GM23338 (cell line): ENCODE results near the gene ECM2. TPM values are rescaled to one million over a fixed set of nuclear protein-coding genes. Genes with fewer than 3 reads are reported as not detected.

ENCODE experiments used
- ATAC-seq: fragments of 200-7000 bp; cut with Tn5 transposase; 3 replicates; pipeline ENCODE4 v1.9.1; 2020
- DNase-seq: peaks from one replicate; pipeline ENCODE4 v3.0.0-alpha.2; 2015; ENCODE audit warnings: low spot score
- H2AFZ ChIP-seq: fragments of 200-600 bp; sonication (generic); 2 replicates; pipeline ENCODE4 v1.8.0; 2016; ENCODE audit warnings: antibody characterized with exemption, mild to moderate bottlenecking, moderate library complexity
- H3F3A ChIP-seq: fragments of 200-600 bp; sonication (generic); replicated peaks from 2 replicates; pipeline ENCODE4 v1.8.0; 2017; ENCODE audit warnings: antibody characterized with exemption, mixed run types, low read depth
- H3K27ac ChIP-seq: fragments of 200-600 bp; sonication (generic); 2 replicates; pipeline ENCODE4 v1.6.1; 2016; ENCODE audit warnings: low read depth
- H3K27me3 ChIP-seq: fragments of 200-600 bp; sonication (generic); 2 replicates; pipeline ENCODE4 v1.8.0; 2016; ENCODE audit warnings: mild to moderate bottlenecking, mixed run types, moderate library complexity; ENCODE audit not compliant: insufficient read depth
- H3K36me3 ChIP-seq: fragments of 200-600 bp; sonication (generic); 2 replicates; pipeline ENCODE4 v1.8.0; 2016; ENCODE audit warnings: mild to moderate bottlenecking; ENCODE audit not compliant: insufficient read depth
- H3K4me1 ChIP-seq: fragments of 200-600 bp; sonication (generic); 2 replicates; pipeline ENCODE4 v1.8.0; 2016; ENCODE audit warnings: mild to moderate bottlenecking, moderate library complexity; ENCODE audit not compliant: insufficient read depth
- H3K4me2 ChIP-seq: fragments of 200-600 bp; sonication (generic); 2 replicates; pipeline ENCODE4 v1.7.1; 2017; ENCODE audit warnings: mixed run types
- H3K4me3 ChIP-seq: fragments of 200-600 bp; sonication (generic); 2 replicates; pipeline ENCODE4 v1.6.1; 2016; ENCODE audit warnings: mixed run types
- H3K79me2 ChIP-seq: fragments of 200-600 bp; sonication (generic); replicated peaks from 2 replicates; pipeline ENCODE4 v1.8.0; 2017; ENCODE audit warnings: mild to moderate bottlenecking; ENCODE audit not compliant: insufficient read depth
- H3K9me2 ChIP-seq: fragments of 200-600 bp; sonication (generic); 2 replicates; pipeline ENCODE4 v1.8.0; 2017; ENCODE audit not compliant: insufficient read depth
- H4K20me1 ChIP-seq: fragments of 200-600 bp; sonication (generic); replicated peaks from 2 replicates; pipeline ENCODE4 v1.8.0; 2017; ENCODE audit warnings: mild to moderate bottlenecking; ENCODE audit not compliant: insufficient read depth
- H3K27ac Mint-ChIP-seq: 2 replicates; pipeline ENCODE4 v1.8.0; 2020; ENCODE audit warnings: inconsistent platforms, mild to moderate bottlenecking, moderate library complexity, mixed read lengths
- H3K27me3 Mint-ChIP-seq: 3 replicates; pipeline ENCODE4 v1.8.0; 2022; ENCODE audit warnings: low read depth, mild to moderate bottlenecking, moderate library complexity, mixed read lengths, inconsistent platforms; ENCODE audit not compliant: insufficient read depth, poor library complexity
- H3K36me3 Mint-ChIP-seq: 3 replicates; pipeline ENCODE4 v1.8.0; 2021; ENCODE audit warnings: low read depth, mild to moderate bottlenecking, inconsistent platforms, moderate library complexity, mixed read lengths
- H3K4me1 Mint-ChIP-seq: 3 replicates; pipeline ENCODE4 v1.8.0; 2020; ENCODE audit warnings: mild to moderate bottlenecking, inconsistent platforms, mixed read lengths
- H3K4me3 Mint-ChIP-seq: 3 replicates; pipeline ENCODE4 v1.8.0; 2021; ENCODE audit warnings: moderate library complexity, mild to moderate bottlenecking, inconsistent platforms, mixed read lengths
- H3K9me3 Mint-ChIP-seq: 3 replicates; pipeline ENCODE4 v1.8.0; 2020; ENCODE audit warnings: moderate library complexity, mild to moderate bottlenecking, inconsistent platforms, mixed read lengths
- CTCF ChIP-seq, 2 experiments: fragments of 200-600 bp in 1 of 2; sonication (generic) in 1 of 2; conservative IDR thresholded peaks; 2 replicates each; pipeline versions ENCODE4 v1.5.1 to v1.6.1; 2016 to 2017; ENCODE audit warnings: antibody characterized with exemption in 2 of 2, low read depth in 2 of 2, mild to moderate bottlenecking in 2 of 2, moderate library complexity in 1 of 2
- ETS1 ChIP-seq: IDR thresholded peaks from 2 replicates; pipeline ENCODE4 v1.6.1; 2016; ENCODE audit warnings: antibody characterized with exemption
- EZH2phosphoT487 ChIP-seq: fragments of 200-600 bp; sonication (generic); IDR thresholded peaks from one replicate; pipeline ENCODE4 v1.8.1; 2018; ENCODE audit warnings: antibody characterized with exemption; ENCODE audit not compliant: unreplicated experiment
- NANOG ChIP-seq: IDR thresholded peaks from 2 replicates; pipeline ENCODE4 v1.6.1; 2016; ENCODE audit warnings: antibody characterized with exemption, borderline replicate concordance
- STAT1 ChIP-seq: IDR thresholded peaks from one replicate; pipeline ENCODE4 v1.6.1; 2016; ENCODE audit warnings: antibody characterized with exemption; ENCODE audit not compliant: unreplicated experiment
- ZNF114 ChIP-seq: fragments of 250-450 bp; sonication (Bioruptor Pico); IDR thresholded peaks from 2 replicates; pipeline ENCODE4 v1.5.0; 2020; ENCODE audit warnings: mild to moderate bottlenecking, moderate library complexity
- polyA plus RNA-seq: library from polyadenylated mRNA; unstranded; fragments of >200 nt; fragmentation: Nextera tagmentation; extraction: Ambion mirVana; gene quantifications from 2 replicates; pipeline ENCODE4 v1.2.1, GENCODE V29; 2016
- total RNA-seq: library from RNA; depleted of rRNA; stranded (reverse); fragments of >200 nt; shearing (Covaris generic); gene quantifications from 2 replicates; pipeline ENCODE4 v1.2.3, GENCODE V29; 2014

Gene ECM2
- total and polyA plus RNA-seq, 2 experiments from 2014 or later, result 0.79 TPM; not detected in 1

- no peak overlapping the region for H3K4me2 ChIP-seq
- H3K27me3 ChIP-seq, result no peaks in the 10 kb centered on the region
Measured at GRCh38 chr9:92463387-92463786, 72.4 kb downstream of the ECM2 start.

GRCh38 chr9:92457576-92457975 lies 78.2 kb downstream of the ECM2 start:
- no peaks in the 10 kb centered on the region for H3K4me1 ChIP-seq
- no peak overlapping the region for H2AFZ ChIP-seq
- no peaks in the 10 kb centered on the region for H3K36me3 Mint-ChIP-seq
- H3K4me2 ChIP-seq, result no peak overlapping the region
- no peak overlapping the region for H3K27ac Mint-ChIP-seq
- no peak overlapping the region for H3K27ac ChIP-seq
- H3K4me1 Mint-ChIP-seq, result no peaks in the 10 kb centered on the region
- no peaks in the 10 kb centered on the region for H3F3A ChIP-seq
- no peaks in the 10 kb centered on the region for H3K9me3 Mint-ChIP-seq
- no peak overlapping the region for H3K4me3 Mint-ChIP-seq
- ATAC-seq (no peak), DNase-seq (no peak)
- H3K27me3 Mint-ChIP-seq, result no peaks in the 10 kb centered on the region
- no peaks in the 10 kb centered on the region for H3K9me2 ChIP-seq
- H3K36me3 ChIP-seq, result no peaks in the 10 kb centered on the region
- H3K27me3 ChIP-seq, result no peaks in the 10 kb centered on the region
- H3K79me2 ChIP-seq, result no peaks in the 10 kb centered on the region
- no peaks in the 10 kb centered on the region for H4K20me1 ChIP-seq
- no peak for TF ChIP-seq ETS1
- TF ChIP-seq NANOG, result no peak
- H3K4me3 ChIP-seq, result no peak overlapping the region

More at GRCh38 chr9:92463387-92463786, 72.4 kb downstream of the ECM2 start:
- H3K4me1 ChIP-seq, result no peaks in the 10 kb centered on the region
- no peaks in the 10 kb centered on the region for H3K27me3 Mint-ChIP-seq
- no peaks in the 10 kb centered on the region for H3K36me3 Mint-ChIP-seq
- TF ChIP-seq ZNF114 (CRISPR knock-in tag), result no peak
- no peaks in the 10 kb centered on the region for H3F3A ChIP-seq
- H3K4me3 Mint-ChIP-seq, result no peak overlapping the region
- no peaks in the 10 kb centered on the region for H3K9me3 Mint-ChIP-seq
- no peaks in the 10 kb centered on the region for H3K79me2 ChIP-seq
- H3K27ac ChIP-seq, result no peak overlapping the region
- no peak overlapping the region for H3K27ac Mint-ChIP-seq
- no peak; the same call in 2 of the 3 replicates for ATAC-seq
- H4K20me1 ChIP-seq, result no peaks in the 10 kb centered on the region; the same call in 1 of the 2 replicates
- H3K4me3 ChIP-seq, result no peak overlapping the region
- no peaks in the 10 kb centered on the region for H3K36me3 ChIP-seq
- H2AFZ ChIP-seq, result no peak overlapping the region
- no peak for DNase-seq
- no peaks in the 10 kb centered on the region for H3K4me1 Mint-ChIP-seq
- H3K9me2 ChIP-seq, result no peaks in the 10 kb centered on the region

GRCh38 chr9:92455217-92455616 lies 80.6 kb downstream of the ECM2 start:
- no peaks in the 10 kb centered on the region for H3K27me3 ChIP-seq
- no peaks in the 10 kb centered on the region for H3K9me2 ChIP-seq
- no peaks in the 10 kb centered on the region for H3K79me2 ChIP-seq
- H3K4me1 ChIP-seq, result no peaks in the 10 kb centered on the region
- no peaks in the 10 kb centered on the region for H4K20me1 ChIP-seq
- no peak overlapping the region for H3K4me2 ChIP-seq
- Mint-ChIP-seq H3K4me1 (no peaks in the 10 kb centered on the region), H3K27ac (no peak overlapping the region), H3K36me3 (no peaks in the 10 kb centered on the region), H3K4me3 (no peak overlapping the region), H3K27me3 (no peaks in the 10 kb centered on the region), H3K9me3 (peaks cover 3% of the 10 kb centered on the region; the same call in 1 of the 3 replicates)
- ATAC-seq (peak; percentile 72), DNase-seq (peak; percentile 65)
- H2AFZ ChIP-seq, result no peak overlapping the region
- H3K4me3 ChIP-seq, result no peak overlapping the region
- no peaks in the 10 kb centered on the region for H3F3A ChIP-seq
- TF ChIP-seq CTCF (conservative IDR thresholded peaks at IDR 0.05; ENCODE audit: low read depth in 2 of 2) (peak; percentile 68 to 79), EZH2phosphoT487 (no peak), NANOG (no peak), ETS1 (no peak), STAT1 (no peak), ZNF114 (CRISPR knock-in tag) (no peak)
- H3K36me3 ChIP-seq, result no peaks in the 10 kb centered on the region
- no peak overlapping the region for H3K27ac ChIP-seq
